Right renal cortex interstitium (tissue), 3 donors: ENCODE measurements around the gene PCSK4. TPM values are rescaled to one million over a fixed set of nuclear protein-coding genes. Genes with fewer than 3 reads are reported as not detected.

Source experiments
- DNase-seq, 3 donors: peaks; one replicate each; pipeline ENCODE4 v3.0.0-alpha.2; 2013; ENCODE audit warnings: low read depth in 3 of 3, low spot score in 2 of 3
- polyA plus RNA-seq, 3 donors: library from polyadenylated mRNA; unstranded; fragments of 120-200 nt; gene quantifications; one replicate each; pipeline ENCODE4 v1.2.1, GENCODE V29; 2013; ENCODE audit not compliant: insufficient read length in 3 of 3

PCSK4 gene
- polyA plus RNA-seq, 3 donors: 2.7 to 4.4 (median 3.3) TPM

DNA sequence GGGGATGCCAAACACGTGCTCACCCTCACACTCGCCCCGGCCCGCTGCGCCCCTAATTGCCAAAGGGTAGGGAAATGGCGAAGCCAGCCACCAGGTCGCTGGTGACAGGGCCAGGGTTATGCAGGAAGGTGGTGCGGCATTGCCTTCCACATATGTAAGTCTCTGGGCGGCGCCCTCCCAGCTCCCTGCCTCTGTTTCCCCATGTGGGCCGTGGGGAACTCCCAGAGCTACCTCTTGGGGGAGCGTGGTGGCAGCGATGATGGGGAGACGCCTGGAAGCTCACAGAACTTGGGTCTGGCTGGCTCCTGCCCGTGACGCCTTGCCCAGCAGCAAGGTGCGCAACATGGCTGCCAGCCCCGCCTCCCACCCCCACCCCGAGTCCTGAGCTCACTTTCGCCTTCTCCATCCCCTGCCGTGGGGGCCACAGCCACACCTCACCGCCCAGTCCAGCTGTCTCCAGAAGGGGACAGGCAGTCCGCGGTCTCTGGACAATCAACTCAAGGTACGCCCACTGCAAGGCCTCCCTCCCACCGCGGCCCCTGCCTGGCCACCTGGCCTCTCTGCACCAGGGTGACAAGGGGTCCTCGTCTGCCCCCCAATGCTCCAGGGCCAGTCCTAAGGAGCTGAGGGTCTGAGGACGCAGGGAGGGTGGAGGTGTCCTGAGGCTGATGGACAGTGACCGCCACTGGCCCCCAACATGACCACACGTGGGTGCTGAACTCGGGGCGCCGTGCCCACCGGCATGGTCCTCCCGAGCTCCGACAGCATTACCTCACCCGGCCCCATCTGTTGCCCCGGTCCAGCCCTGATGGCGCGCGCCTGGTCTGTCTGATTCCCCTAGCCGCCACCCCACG is 17.7 kb downstream of the PCSK4 start:
- no peak for DNase-seq

DNA sequence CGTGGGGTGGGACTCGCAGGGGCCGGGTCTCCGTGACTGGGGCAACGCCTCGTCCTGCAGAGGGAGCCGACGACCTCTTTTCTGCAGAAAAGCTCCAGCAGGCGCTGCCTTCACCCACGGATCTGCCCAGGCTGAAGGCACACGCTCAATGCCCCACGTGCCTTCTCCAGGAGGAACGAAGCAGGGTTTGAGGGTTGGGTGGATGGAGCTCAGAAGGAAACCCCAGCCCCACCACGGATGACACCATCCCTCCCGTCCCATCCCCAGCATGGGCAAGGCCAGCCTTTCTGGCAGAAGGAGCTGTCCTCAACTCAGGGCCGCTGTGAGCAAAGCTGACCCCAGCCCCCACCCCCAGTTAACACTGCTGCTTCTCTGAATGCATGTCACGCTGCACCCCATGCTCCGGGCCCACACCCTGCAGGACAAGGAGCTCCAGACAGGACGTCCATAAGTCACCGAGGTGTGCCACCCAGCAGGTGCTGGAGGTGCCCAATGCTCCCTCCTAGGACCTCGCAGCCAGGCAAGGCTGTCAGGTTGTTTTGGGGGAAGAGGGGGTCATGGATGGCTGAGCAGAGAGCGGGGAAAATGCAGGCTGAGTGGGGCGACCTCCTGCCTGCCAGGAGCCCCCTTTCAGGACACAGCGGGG is 18.5 kb downstream of the PCSK4 start:
- DNase-seq: no peak

DNA sequence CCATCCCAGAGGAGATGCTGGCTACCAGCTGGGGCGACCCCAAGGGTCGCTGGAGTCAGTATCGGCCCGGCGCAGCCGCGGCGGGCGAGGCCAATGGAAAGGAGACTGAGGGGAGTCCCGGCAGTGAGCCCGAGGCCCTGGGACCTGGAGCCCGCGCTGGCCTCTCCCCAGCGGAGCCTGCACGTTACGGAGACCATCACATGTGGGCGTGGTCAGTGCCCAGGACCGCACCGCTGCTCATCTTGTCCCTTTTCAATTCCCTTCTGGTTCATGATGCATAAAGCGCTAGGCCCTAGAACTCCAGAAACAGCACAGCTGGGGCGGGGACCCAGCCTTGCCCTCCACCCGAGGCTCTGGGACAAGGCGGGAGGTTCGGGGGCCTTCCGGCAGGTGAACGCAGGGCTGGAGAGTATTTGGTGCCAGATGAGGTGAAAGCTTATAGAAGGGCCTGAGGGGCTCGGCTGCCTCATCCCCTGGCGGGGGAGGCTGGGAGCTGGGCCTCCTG is 19.1 kb downstream of the PCSK4 start:
- DNase-seq: no peak

DNA sequence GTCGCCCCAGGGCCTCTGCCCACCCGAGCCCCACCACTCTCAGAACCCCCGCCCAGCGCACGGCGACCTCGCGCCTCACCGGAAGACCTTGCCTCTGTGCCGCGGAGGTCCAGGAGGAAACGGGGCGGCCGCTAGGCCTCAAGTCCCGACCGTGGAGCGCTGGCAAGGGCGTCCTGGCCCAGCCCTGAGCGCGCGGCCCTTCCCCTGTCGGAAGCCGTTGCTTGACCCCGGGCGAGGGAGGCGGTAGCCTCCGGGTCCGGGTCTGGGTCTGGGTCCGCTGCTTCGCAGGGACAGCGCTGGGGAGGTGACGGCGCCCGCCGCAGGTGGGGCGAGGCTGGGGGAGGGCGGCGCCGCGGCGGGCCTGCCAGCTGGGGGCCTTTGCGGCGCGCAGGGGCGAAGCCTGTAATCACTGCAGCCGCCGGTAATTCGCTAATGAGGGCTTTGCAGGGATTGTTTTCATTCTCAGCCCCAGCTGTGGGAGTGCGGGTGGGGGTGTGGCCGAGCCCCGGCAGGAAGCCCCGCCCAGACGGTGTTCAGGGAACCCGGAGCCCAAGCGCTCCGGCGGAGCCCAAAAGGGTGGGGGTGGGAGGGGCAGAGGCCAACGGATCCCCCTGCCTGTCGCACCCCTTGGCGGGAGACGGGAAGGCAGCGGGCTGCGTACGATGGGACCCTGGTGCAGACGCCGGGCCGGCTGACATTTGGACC is 19.7 kb downstream of the PCSK4 start:
- no peak for DNase-seq

DNA sequence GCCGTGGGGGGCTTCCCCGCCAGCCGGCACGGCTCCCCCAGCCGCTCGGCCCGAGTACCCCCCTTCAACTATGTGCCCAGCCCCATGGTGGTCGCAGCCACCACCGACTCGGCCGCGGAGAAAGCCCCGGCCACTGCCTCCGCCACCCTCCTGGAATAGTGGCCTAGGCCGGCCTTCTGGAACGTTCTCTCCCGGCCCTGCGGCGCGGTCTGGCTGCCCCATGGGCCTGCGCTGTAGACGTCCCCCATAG is 20.2 kb downstream of the PCSK4 start:
- DNase-seq: no peak

DNA sequence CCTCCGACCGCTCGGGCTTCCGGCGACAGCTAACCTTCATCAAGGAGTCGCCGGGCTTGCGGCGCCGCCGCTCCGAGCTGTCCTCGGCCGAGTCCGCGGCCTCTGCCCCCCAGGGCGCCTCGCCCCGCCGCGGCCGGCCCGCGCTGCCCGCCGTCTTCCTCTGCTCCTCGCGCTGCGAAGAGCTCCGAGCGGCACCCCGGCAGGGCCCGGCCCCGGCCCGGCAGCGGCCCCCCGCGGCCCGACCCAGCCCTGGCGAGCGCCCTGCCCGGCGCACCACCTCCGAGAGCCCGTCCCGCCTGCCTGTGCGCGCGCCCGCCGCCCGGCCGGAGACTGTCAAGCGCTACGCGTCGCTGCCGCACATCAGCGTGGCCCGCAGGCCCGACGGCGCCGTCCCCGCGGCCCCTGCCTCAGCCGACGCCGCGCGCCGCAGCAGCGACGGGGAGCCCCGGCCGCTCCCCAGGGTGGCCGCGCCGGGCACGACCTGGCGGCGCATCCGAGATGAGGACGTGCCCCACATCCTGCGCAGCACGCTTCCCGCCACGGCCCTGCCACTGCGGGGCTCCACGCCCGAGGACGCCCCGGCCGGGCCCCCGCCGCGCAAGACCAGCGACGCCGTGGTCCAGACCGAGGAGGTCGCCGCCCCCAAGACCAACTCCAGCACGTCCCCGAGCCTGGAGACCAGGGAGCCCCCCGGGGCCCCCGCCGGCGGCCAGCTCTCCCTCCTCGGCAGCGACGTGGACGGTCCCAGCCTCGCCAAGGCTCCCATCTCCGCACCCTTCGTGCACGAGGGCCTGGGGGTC is 20.7 kb downstream of the PCSK4 start:
- no peak for DNase-seq

DNA sequence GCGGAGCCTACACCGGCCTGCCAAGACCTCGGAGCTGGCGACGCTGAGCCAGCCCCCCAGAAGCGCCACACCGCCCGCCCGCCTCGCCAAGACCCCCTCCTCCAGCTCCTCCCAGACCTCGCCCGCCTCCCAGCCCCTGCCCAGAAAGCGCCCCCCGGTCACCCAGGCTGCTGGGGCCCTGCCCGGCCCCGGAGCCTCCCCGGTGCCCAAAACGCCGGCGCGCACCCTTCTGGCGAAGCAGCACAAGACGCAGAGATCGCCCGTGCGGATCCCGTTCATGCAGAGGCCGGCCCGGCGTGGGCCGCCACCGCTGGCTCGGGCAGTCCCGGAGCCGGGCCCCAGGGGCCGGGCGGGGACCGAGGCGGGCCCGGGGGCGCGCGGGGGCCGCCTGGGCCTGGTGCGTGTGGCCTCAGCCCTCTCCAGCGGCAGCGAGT is 21.3 kb downstream of the PCSK4 start:
- DNase-seq: no peak

DNA sequence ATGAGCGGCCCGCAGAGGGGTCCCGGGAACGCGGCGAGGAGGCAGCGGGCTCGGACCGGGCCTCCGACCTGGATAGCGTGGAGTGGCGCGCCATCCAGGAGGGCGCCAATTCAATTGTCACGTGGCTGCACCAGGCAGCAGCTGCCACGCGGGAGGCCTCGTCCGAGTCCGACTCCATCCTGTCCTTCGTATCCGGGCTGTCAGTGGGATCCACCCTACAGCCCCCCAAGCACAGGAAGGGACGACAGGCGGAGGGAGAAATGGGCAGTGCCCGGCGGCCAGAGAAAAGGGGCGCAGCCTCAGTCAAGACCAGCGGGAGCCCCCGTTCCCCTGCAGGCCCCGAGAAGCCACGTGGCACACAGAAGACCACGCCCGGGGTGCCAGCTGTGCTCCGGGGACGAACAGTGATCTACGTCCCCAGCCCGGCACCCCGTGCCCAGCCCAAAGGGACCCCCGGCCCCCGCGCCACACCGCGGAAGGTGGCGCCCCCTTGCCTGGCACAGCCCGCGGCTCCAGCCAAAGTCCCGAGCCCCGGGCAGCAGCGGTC is 21.8 kb downstream of the PCSK4 start:
- DNase-seq: no peak

DNA sequence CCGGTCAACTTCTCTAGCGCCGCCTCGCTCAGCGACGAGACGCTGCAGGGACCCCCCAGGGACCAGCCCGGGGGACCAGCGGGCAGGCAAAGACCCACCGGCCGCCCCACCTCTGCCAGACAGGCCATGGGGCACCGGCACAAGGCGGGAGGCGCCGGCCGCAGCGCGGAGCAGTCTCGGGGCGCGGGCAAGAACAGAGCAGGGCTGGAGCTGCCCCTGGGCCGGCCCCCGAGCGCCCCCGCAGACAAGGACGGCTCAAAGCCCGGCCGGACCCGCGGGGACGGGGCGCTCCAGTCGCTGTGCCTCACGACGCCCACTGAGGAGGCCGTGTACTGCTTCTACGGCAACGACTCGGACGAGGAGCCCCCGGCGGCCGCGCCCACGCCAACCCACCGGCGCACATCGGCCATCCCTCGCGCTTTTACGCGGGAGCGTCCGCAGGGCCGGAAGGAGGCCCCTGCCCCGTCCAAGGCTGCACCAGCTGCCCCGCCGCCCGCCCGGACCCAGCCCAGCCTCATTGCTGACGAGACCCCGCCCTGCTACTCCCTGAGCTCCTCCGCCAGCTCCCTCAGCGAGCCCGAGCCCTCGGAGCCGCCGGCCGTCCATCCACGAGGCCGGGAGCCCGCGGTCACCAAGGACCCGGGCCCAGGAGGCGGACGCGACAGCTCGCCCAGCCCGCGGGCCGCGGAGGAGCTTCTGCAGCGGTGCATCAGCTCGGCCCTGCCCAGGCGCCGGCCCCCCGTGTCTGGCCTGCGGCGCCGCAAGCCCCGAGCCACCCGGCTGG is 22.5 kb downstream of the PCSK4 start:
- DNase-seq: no peak

DNA sequence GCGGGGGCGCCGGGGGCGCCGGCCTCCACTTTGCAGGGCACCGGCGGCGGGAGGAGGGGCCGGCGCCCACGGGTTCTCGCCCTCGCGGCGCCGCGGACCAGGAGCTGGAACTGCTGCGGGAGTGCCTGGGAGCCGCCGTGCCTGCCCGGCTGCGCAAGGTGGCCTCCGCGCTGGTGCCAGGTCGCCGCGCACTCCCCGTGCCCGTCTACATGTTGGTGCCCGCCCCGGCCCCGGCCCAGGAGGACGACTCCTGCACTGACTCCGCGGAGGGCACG is 23.0 kb downstream of the PCSK4 start:
- no peak for DNase-seq

DNA sequence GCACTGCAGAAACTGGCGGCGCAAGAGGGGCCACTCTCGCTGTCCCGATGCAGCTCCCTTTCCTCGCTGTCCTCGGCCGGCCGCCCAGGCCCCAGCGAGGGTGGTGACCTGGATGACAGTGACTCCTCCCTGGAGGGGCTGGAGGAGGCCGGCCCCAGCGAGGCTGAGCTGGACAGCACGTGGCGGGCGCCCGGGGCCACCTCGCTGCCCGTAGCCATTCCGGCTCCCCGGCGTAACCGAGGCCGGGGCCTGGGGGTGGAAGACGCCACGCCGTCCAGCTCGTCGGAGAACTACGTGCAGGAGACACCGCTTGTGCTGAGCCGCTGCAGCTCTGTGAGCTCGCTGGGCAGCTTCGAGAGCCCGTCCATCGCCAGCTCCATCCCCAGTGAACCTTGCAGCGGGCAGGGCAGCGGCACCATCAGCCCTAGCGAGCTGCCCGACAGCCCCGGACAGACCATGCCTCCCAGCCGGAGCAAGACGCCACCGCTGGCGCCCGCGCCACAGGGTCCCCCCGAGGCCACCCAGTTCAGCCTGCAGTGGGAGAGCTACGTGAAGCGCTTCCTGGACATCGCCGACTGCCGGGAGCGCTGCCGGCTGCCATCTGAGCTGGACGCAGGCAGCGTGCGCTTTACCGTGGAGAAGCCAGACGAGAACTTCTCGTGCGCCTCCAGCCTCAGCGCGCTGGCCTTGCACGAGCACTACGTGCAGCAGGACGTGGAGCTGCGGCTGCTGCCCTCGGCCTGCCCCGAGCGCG is 23.5 kb downstream of the PCSK4 start:
- no peak for DNase-seq

DNA sequence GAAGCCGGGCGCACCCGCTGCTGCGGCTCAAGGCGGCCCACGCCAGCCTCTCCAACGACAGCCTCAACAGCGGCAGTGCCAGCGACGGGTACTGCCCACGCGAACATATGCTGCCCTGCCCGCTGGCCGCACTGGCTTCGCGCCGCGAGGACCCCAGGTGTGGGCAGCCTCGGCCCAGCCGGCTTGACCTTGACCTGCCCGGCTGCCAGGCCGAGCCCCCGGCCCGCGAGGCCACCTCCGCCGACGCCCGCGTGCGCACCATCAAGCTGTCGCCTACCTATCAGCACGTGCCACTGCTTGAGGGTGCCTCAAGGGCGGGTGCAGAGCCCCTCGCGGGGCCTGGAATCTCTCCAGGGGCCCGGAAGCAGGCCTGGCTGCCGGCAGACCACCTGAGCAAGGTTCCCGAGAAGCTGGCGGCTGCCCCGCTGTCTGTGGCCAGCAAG is 24.1 kb downstream of the PCSK4 start:
- no peak for DNase-seq

DNA sequence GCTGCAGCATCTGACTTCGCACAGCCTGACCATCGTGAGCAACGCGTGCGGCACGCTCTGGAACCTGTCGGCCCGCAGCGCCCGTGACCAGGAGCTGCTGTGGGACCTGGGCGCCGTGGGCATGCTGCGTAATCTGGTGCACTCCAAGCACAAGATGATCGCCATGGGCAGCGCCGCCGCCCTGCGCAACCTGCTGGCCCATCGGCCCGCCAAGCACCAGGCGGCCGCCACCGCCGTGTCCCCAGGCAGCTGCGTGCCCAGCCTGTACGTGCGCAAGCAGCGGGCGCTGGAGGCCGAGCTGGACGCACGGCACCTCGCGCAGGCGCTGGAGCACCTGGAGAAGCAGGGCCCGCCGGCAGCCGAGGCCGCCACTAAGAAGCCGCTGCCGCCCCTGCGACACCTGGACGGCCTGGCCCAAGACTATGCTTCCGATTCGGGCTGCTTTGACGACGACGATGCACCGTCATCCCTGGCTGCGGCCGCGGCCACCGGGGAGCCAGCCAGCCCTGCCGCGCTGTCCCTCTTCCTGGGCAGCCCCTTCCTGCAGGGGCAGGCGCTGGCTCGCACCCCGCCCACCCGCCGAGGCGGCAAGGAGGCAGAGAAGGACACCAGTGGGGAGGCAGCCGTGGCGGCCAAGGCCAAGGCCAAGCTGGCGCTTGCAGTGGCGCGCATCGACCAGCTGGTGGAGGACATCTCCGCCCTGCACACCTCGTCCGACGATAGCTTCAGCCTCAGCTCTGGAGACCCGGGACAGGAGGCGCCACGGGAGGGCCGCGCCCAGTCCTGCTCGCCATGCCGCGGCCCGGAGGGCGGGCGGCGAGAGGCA is 24.7 kb downstream of the PCSK4 start:
- DNase-seq: no peak

DNA sequence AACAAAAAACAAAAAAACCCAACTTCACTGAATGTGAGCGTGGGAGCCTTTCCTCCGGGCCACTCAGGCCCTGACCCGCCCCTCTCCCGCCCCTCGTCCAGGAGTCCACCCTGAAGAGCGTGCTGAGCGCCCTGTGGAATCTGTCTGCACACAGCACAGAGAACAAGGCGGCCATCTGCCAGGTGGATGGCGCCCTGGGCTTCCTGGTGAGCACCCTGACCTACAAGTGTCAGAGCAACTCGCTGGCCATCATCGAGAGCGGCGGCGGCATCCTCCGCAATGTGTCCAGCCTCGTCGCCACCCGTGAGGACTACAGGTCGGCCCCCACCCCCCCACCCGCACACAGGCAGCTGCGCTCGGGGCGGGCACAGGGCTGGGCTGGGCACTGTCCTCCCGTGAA is 28.3 kb downstream of the PCSK4 start:
- DNase-seq: no peak

DNA sequence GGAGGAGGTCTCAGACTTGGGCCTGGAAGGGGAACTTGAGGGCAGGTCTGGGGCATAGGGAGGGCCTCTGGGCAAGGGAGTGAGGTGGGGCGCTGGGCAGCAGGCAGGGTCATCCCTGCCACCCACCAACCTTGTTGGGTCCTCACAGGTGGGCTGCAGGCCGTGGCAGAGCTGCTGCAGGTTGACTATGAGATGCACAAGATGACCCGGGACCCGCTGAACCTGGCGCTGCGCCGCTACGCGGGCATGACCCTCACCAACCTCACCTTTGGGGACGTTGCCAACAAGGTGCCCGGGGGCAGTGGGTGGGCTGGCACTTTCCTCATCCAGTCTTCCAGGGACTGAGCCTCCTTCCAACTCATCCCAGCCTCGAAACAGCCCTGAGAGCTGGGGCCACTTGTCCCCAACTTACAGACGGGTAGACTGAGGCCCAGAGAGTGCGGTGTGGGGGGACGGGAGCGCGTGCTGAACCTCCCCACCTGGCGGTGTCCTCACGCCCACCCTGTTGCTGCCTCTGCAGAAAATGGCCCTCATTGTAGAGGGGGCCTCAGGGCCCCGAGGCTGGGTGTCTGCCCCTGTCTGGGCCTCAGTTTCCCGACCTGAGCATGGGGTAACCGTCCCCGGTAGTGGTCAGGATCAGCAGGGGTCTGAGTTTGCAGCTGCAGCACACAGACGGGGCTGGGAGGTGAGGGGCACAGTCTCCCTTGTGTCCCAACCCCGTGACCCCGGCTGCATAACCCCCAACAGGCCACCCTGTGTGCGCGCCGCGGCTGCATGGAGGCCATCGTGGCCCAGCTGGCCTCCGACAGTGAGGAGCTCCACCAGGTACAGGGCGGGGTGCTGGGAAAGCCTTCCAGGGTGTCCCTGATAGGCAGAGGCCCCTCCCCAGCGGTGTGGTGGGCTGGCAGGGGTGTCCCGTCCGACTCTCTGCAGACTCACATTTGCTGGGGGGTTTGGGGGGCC is 29.8 kb downstream of the PCSK4 start:
- no peak for DNase-seq

DNA sequence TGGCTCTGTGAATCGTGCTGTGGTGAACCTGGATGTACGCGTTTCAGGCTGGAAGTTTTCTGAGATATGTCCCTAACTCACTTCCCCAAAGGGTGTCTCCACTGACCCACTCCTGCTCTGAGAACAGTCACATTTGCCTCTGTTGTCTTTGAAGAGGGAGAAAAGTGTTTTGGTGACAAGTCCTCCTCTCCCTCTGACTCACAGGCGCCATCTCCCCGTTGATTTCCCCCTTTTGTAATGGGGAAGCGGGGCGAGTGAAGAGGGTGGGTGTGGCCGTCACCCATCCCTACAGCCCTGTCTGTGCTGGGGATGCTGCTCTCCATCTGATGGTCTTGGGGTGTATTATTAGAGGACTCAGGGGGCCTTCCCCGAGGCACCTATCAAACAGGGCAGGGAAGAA is 30.7 kb downstream of the PCSK4 start:
- DNase-seq: no peak

DNA sequence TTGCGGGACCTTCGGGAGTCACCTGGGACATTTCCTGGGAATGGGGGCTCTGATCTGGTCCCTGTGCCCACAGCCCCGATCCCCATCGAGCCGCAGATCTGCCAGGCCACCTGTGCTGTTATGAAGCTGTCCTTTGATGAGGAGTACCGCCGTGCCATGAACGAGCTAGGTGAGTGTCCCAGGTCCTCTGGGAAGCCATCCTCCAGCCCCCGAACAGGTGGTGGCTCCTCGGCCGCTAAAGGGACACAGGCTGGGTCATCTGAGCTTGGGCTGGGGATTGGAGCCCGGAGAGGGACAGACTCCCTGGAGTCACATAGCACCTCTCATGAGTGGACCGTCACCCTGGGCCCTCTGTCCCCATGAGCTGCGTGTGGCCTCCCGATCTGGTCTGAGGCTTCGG is 32.3 kb downstream of the PCSK4 start:
- no peak for DNase-seq
